RWPE1 (cell line): ENCODE results near the gene CASS4.
A peak's percentile ranks its signal among the peaks of the same experiment; 100 is the strongest.

ENCODE experiments used
- CTCF ChIA-PET: fragments of 350-600 bp; sonication (Branson Sonifier 250); formaldehyde crosslinking; extraction: SDS; loops from one replicate; lab custom pipeline; 2021; lab: Yijun Ruan, JAX
- POLR2A ChIA-PET: fragments of 400-600 bp; formaldehyde crosslinking; extraction: SDS; loops from one replicate; lab custom pipeline; 2020; ENCODE audit warnings: antibody characterized with exemption; ENCODE audit not compliant: low non-redundant PET; lab: Yijun Ruan, JAX
- DNase-seq: peaks from one replicate; pipeline ENCODE4 v3.0.0; 2012; ENCODE audit warnings: low spot score
- H3K27ac ChIP-seq: fragments of 450-650 bp; 2 replicates; pipeline ENCODE4 v1.5.1; 2017
- CTCF ChIP-seq: fragments of 450-650 bp; conservative IDR thresholded peaks from 2 replicates; pipeline ENCODE4 v1.5.1; 2017; ENCODE audit warnings: low read depth, mild to moderate bottlenecking

The CASS4 gene

GRCh38 chr20:56371977-56372376, 40.1 kb upstream of the CASS4 start:
- ChIA-PET CTCF (interaction anchor here (0.7 kb wide), 1 partner anchor 1208 kb away, joined by 3 read pairs; no protein-coding TSS in a partner anchor), POLR2A (no interaction called here)
- no peak for DNase-seq
- H3K27ac ChIP-seq: no peak overlapping the region; the same call in 1 of the 2 replicates
- no peak for TF ChIP-seq CTCF

GRCh38 chr20:56372850-56373249, 39.2 kb upstream of the CASS4 start:
- ChIA-PET CTCF (interaction anchor here (0.7 kb wide), 1 partner anchor 1207 kb away, joined by 3 read pairs; no protein-coding TSS in a partner anchor), POLR2A (interaction anchor here (0.6 kb wide), 1 partner anchor 22 kb away, joined by 3 read pairs; no protein-coding TSS in a partner anchor)
- no peak for DNase-seq
- no peak for TF ChIP-seq CTCF
- no peak overlapping the region for H3K27ac ChIP-seq

- peak; percentile 95 for DNase-seq
- no peak for TF ChIP-seq CTCF
- peak overlapping the region; percentile 60 for H3K27ac ChIP-seq
- POLR2A ChIA-PET: interaction anchor here (0.6 kb wide), 1 partner anchor 18 kb away, joined by 3 read pairs; the partner anchor contains the start of genes AURKA and CSTF1
- CTCF ChIA-PET: interaction anchor here (0.6 to 0.7 kb wide), 2 partner anchors 59 to 597 kb away, joined by 4 to 5 read pairs; no protein-coding TSS in a partner anchor
These were observed 38.1 kb upstream of the CASS4 start for GRCh38 chr20:56373942-56374341.

GRCh38 chr20:56376331-56376730, 35.7 kb upstream of the CASS4 start:
- POLR2A ChIA-PET: no interaction called here
- TF ChIP-seq CTCF: no peak
- peak overlapping the region; percentile 55 for H3K27ac ChIP-seq
- CTCF ChIA-PET: no interaction called here
- DNase-seq: no peak

GRCh38 chr20:56378386-56378785, 33.7 kb upstream of the CASS4 start:
- TF ChIP-seq CTCF: no peak
- no peak overlapping the region for H3K27ac ChIP-seq
- DNase-seq: no peak
- ChIA-PET POLR2A (no interaction called here), CTCF (no interaction called here)

- POLR2A ChIA-PET: no interaction called here
- TF ChIP-seq CTCF: no peak
- DNase-seq: no peak
- H3K27ac ChIP-seq: no peak overlapping the region
- CTCF ChIA-PET: interaction anchor here (0.9 kb wide), 1 partner anchor 13 kb away, joined by 6 read pairs; no protein-coding TSS in a partner anchor
These were observed 31.7 kb upstream of the CASS4 start for GRCh38 chr20:56380375-56380774.
